Prostate gland (tissue), 2 donors: ENCODE data around the gene TMEM238.

Experiments used
- POLR2A ChIP-seq: fragments of 450-650 bp; IDR thresholded peaks from one replicate; pipeline ENCODE4 v1.6.1; 2016; ENCODE audit warnings: antibody characterized with exemption, mild to moderate bottlenecking
- POLR2AphosphoS5 ChIP-seq: sonication (generic); formaldehyde crosslinking; IDR thresholded peaks from one replicate; pipeline ENCODE4 v1.6.1; 2017; ENCODE audit warnings: antibody characterized with exemption
- TF ChIP-seq, protein P1 (sequence below), 4 experiments: fragments of 200-600 bp in 2 of 4; fragments of 450-650 bp in 2 of 4; sonication (generic) in 2 of 4; IDR thresholded peaks; 1 replicate in 3 of 4; 2 replicates in 1 of 4; pipeline ENCODE4 v1.5.1; 2016 to 2019; ENCODE audit warnings: antibody characterized with exemption in 4 of 4, mild to moderate bottlenecking in 2 of 4, moderate library complexity in 2 of 4

DNA sequence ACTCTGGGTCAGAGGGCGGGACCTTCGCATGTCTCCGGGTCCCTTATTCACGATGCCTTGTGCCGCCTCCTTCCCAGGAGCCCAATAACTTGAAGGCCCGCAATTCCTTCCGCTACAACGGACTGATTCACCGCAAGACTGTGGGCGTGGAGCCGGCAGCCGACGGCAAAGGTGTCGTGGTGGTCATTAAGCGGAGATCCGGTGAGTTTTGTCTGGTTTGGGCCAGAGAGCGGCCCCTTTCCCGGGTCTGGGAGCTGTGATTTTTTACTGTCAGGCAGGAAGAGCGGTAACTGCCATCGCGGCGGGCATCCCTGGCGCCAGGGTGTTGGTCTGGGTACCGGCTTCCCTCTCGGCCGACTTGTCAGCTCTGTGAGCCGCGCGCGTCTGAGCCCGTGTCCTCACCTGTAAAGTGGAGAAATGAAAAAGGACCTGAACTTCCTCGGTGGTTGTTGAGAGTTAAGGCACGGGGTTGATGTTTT, 2.4 kb upstream of the TMEM238 start:
- TF ChIP-seq, protein P1, sequence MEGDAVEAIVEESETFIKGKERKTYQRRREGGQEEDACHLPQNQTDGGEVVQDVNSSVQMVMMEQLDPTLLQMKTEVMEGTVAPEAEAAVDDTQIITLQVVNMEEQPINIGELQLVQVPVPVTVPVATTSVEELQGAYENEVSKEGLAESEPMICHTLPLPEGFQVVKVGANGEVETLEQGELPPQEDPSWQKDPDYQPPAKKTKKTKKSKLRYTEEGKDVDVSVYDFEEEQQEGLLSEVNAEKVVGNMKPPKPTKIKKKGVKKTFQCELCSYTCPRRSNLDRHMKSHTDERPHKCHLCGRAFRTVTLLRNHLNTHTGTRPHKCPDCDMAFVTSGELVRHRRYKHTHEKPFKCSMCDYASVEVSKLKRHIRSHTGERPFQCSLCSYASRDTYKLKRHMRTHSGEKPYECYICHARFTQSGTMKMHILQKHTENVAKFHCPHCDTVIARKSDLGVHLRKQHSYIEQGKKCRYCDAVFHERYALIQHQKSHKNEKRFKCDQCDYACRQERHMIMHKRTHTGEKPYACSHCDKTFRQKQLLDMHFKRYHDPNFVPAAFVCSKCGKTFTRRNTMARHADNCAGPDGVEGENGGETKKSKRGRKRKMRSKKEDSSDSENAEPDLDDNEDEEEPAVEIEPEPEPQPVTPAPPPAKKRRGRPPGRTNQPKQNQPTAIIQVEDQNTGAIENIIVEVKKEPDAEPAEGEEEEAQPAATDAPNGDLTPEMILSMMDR (IDR thresholded peaks at IDR 0.05) = no peak
- TF ChIP-seq POLR2A (no peak), POLR2AphosphoS5 (no peak)
